ENCODE results near the gene FOXI1.

GRCh38 chr5:170111088-170111785, 5.5 kb downstream of the FOXI1 start:
- TF ChIP-seq CTCF (IDR thresholded peaks at IDR 0.05) (no peak), POLR2A (IDR thresholded peaks at IDR 0.05) (no peak)

Data from heart left ventricle (tissue), 13 donors.